ENCODE measurements around the gene IL25. TPM values are rescaled to one million over a fixed set of nuclear protein-coding genes. Genes with fewer than 3 reads are reported as not detected.
"Not testable (repeated sequence)": the region's sequence is repeated elsewhere in the genome, so short reads cannot be mapped to it uniquely, and the experiment has no call there.

IL25 gene
- polyA plus RNA-seq, 2 of the 4 experiments (the other 2 are of a cell fraction) = not detected

GRCh38 chr14:23400496-23401149 lies 28.0 kb downstream of the IL25 start:
- POLR2A ChIA-PET; H3K4me3 ChIP-seq; ATAC-seq; H3K4me1 ChIP-seq; FAIRE-seq; DNase-seq (ENCODE audit: low read depth in 1 of 2, low spot score in 1 of 2); H3K4me2 ChIP-seq; H3K27ac ChIP-seq; H3K9me3 ChIP-seq: not testable (repeated sequence)
- CTCF ChIA-PET = interaction anchor here (0.9 kb wide), 1 partner anchor 72 kb away, joined by 3 read pairs; no protein-coding TSS in a partner anchor
- WGBS (ENCODE audit: missing lambda C conversion rate) = 35% methylated on average over 16 of the region's 16 CpGs

GRCh38 chr14:23401291-23401690 lies 28.7 kb downstream of the IL25 start:
- H3K4me1 ChIP-seq = no peaks in the 10 kb centered on the region
- H3K27ac ChIP-seq = no peak overlapping the region
- DNase-seq (ENCODE audit: low read depth in 1 of 2, low spot score in 1 of 2) (no peak), FAIRE-seq (no peak), ATAC-seq (no peak)
- H3K4me3 ChIP-seq = no peak overlapping the region
- TF ChIP-seq SMC3 (IDR thresholded peaks at IDR 0.05) (no peak), FOSL2 (IDR thresholded peaks at IDR 0.05) (no peak), FOSL2 (CRISPR knock-in tag; IDR thresholded peaks at IDR 0.05) (no peak), MYC (IDR thresholded peaks at IDR 0.05; ENCODE audit: borderline replicate concordance, low read length) (no peak), CHD2 (IDR thresholded peaks at IDR 0.05; ENCODE audit: low read length, partially characterized antibody) (no peak), ATOH8 (CRISPR knock-in tag; IDR thresholded peaks at IDR 0.05; ENCODE audit: low read depth) (no peak), ZSCAN20 (CRISPR knock-in tag; IDR thresholded peaks at IDR 0.05) (no peak), RFX5 (IDR thresholded peaks at IDR 0.05) (no peak), POLR2A (IDR thresholded peaks at IDR 0.05; ENCODE audit: low read length) (no peak), PHF8 (IDR thresholded peaks at IDR 0.05; ENCODE audit: borderline replicate concordance, low read depth) (no peak), POLR2AphosphoS2 (conservative IDR thresholded peaks at IDR 0.05; ENCODE audit: low read length) (no peak), RNF2 (IDR thresholded peaks at IDR 0.05; ENCODE audit: borderline replicate concordance, low read depth) (no peak), HOXB5 (CRISPR knock-in tag; IDR thresholded peaks at IDR 0.05) (no peak), GATA3 (IDR thresholded peaks at IDR 0.05; ENCODE audit: borderline replicate concordance) (no peak)
- no peak overlapping the region for H3K4me2 ChIP-seq
- ChIA-PET CTCF (interaction anchor here (0.9 kb wide), 1 partner anchor 72 kb away, joined by 3 read pairs; no protein-coding TSS in a partner anchor), POLR2A (no interaction called here)
- no peaks in the 10 kb centered on the region for H3K9me3 ChIP-seq
- 25% methylated on average over 4 of the region's 4 CpGs for WGBS (ENCODE audit: missing lambda C conversion rate)

GRCh38 chr14:23402296-23403138 lies 29.9 kb downstream of the IL25 start:
- POLR2A ChIA-PET = no interaction called here
- peak overlapping the region; percentile 47; the same call in 2 of the 3 replicates for H3K4me2 ChIP-seq
- CTCF ChIA-PET = interaction anchor here (0.7 to 0.9 kb wide), 2 partner anchors 40 to 76 kb away, joined by 3 to 4 read pairs; no protein-coding TSS in a partner anchor
- H3K27ac ChIP-seq = no peak overlapping the region
- FAIRE-seq (no peak), DNase-seq (ENCODE audit: low read depth in 1 of 2, low spot score in 1 of 2) (no peak), ATAC-seq (peak; percentile 36 to 56; a peak in 3 of 6 replicates)
- no peak overlapping the region for H3K4me3 ChIP-seq
- no peaks in the 10 kb centered on the region for H3K4me1 ChIP-seq
- H3K9me3 ChIP-seq = no peaks in the 10 kb centered on the region
- TF ChIP-seq ATOH8 (CRISPR knock-in tag; IDR thresholded peaks at IDR 0.05; ENCODE audit: low read depth) = no peak
- no peak for TF ChIP-seq MAZ (IDR thresholded peaks at IDR 0.05; ENCODE audit: borderline replicate concordance, low read depth, low read length)
- TF ChIP-seq TP53 (CRISPR knock-in tag; IDR thresholded peaks at IDR 0.05) = no peak
- no peak for TF ChIP-seq RNF2 (IDR thresholded peaks at IDR 0.05; ENCODE audit: borderline replicate concordance, low read depth)
- TF ChIP-seq HMGXB4 (CRISPR knock-in tag; IDR thresholded peaks at IDR 0.05; ENCODE audit: borderline replicate concordance) = no peak
- no peak for TF ChIP-seq CHD2 (IDR thresholded peaks at IDR 0.05; ENCODE audit: low read length, partially characterized antibody)
- no peak for TF ChIP-seq USF2 (IDR thresholded peaks at IDR 0.05)
- no peak for TF ChIP-seq MAFK (IDR thresholded peaks at IDR 0.05; ENCODE audit: partially characterized antibody)
- 18% methylated on average over 22 of the region's 25 CpGs for WGBS (ENCODE audit: missing lambda C conversion rate)

Data from A549 (cell line).